Measurements from ENCODE around the gene SLC8B1. TPM values are rescaled to one million over a fixed set of nuclear protein-coding genes. Genes with fewer than 3 reads are reported as not detected.

SLC8B1 gene
- total RNA-seq, 1 experiment from 2014 or later: 13.0 TPM

DNA sequence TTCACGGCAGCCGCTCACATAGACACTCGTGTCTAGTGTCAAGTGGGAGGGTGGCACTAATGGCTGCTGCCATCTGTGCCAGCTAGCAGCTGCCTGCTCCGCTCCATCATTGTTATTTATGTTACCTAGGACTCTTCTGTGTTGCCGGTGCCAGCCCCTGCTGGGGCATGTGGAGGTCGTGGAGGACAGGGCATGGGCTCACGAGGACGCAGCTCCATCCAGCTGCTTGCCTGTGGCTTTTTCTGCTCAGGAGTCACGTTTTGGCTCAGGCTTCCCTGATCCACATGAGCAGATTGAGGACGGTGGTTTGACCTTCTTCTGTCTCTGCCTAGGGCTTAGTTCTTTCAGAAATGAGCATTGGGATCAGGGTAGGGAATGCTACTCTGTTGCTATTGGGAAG is 82.4 kb downstream of the SLC8B1 start:
- H3K36me3 ChIP-seq (ENCODE audit: control insufficient read depth, insufficient read depth, low read length): peaks cover 1% of the 10 kb centered on the region; the same call in 1 of the 2 replicates
- no TSS peak for BruUV-seq (replicated peaks)
- TF ChIP-seq, protein P1, sequence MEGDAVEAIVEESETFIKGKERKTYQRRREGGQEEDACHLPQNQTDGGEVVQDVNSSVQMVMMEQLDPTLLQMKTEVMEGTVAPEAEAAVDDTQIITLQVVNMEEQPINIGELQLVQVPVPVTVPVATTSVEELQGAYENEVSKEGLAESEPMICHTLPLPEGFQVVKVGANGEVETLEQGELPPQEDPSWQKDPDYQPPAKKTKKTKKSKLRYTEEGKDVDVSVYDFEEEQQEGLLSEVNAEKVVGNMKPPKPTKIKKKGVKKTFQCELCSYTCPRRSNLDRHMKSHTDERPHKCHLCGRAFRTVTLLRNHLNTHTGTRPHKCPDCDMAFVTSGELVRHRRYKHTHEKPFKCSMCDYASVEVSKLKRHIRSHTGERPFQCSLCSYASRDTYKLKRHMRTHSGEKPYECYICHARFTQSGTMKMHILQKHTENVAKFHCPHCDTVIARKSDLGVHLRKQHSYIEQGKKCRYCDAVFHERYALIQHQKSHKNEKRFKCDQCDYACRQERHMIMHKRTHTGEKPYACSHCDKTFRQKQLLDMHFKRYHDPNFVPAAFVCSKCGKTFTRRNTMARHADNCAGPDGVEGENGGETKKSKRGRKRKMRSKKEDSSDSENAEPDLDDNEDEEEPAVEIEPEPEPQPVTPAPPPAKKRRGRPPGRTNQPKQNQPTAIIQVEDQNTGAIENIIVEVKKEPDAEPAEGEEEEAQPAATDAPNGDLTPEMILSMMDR (IDR thresholded peaks at IDR 0.05; ENCODE audit: insufficient read depth in 1 of 2, low read depth in 1 of 2, low read length in 1 of 2, severe bottlenecking in 1 of 2, unreplicated experiment in 1 of 2): no peak
- H3K4me1 ChIP-seq: peaks cover 11% of the 10 kb centered on the region
- H3K36me3 Mint-ChIP-seq (ENCODE audit: insufficient read depth, unreplicated experiment): peaks cover 17% of the 10 kb centered on the region
- POLR2A ChIA-PET: no interaction called here
- peaks cover 14% of the 10 kb centered on the region for H3K4me1 Mint-ChIP-seq (ENCODE audit: low read depth, unreplicated experiment)
- CTCF ChIA-PET: no interaction called here
- no peak overlapping the region for H3K4me3 ChIP-seq (ENCODE audit: low read depth, low read length)
- H3K27me3 Mint-ChIP-seq (ENCODE audit: insufficient read depth, unreplicated experiment): no peaks in the 10 kb centered on the region
- H3K9me3 Mint-ChIP-seq (ENCODE audit: unreplicated experiment): no peaks in the 10 kb centered on the region
- no peaks in the 10 kb centered on the region for H3K27me3 ChIP-seq (replicated peaks; ENCODE audit: control insufficient read depth, insufficient read depth, low read length)
- intact Hi-C loops (cut with micrococcal nuclease; ENCODE audit: unreplicated experiment): no loop called here
- no peaks in the 10 kb centered on the region for H3K9me3 ChIP-seq
- no peak overlapping the region for H3K4me3 Mint-ChIP-seq (ENCODE audit: unreplicated experiment)
- H3K27ac Mint-ChIP-seq (ENCODE audit: unreplicated experiment): no peak overlapping the region
- DNase-seq: no peak

DNA sequence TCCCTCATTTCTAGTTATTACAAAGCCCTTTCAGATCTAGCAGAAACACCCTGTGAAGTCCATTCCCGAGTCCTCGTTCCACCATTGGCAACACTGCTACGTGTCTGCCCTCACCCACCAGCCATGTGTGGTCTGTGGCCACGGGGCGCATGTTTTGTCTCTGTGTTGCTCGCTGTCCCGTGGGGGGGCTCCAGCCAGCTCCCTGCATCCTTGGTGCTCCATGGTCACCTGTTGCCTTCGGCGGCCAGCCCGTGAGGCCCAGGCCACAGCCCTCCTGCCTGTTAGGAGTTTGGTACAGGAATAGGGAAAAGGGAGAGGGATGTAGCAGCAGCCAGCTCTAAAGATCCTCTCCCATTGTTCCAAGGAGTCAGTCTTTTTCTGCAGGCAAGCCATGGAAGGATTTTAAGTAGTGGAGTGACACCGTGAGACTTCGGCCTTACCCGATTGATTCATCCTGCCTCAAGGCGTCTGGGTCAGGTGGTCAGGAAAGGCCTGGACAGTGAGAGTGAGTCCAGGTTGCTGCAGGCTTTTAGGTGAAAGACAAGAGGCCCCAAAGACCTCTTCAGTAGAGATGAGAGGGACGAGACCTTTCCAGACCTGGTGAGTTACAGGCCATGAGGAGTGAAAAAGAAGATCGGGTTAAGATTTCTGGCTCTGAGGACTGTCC is 83.4 kb downstream of the SLC8B1 start:
- H3K36me3 Mint-ChIP-seq (ENCODE audit: insufficient read depth, unreplicated experiment): peaks cover 22% of the 10 kb centered on the region
- no peak for DNase-seq
- CTCF ChIA-PET: no interaction called here
- Histone ChIP-seq H3K9me3 (no peaks in the 10 kb centered on the region), H3K4me3 (ENCODE audit: low read depth, low read length) (no peak overlapping the region), H3K27me3 (replicated peaks; ENCODE audit: control insufficient read depth, insufficient read depth, low read length) (no peaks in the 10 kb centered on the region), H3K4me1 (peaks cover 20% of the 10 kb centered on the region), H3K36me3 (ENCODE audit: control insufficient read depth, insufficient read depth, low read length) (peaks cover 3% of the 10 kb centered on the region)
- TF ChIP-seq, protein P1 (IDR thresholded peaks at IDR 0.05; ENCODE audit: insufficient read depth in 1 of 2, low read depth in 1 of 2, low read length in 1 of 2, severe bottlenecking in 1 of 2, unreplicated experiment in 1 of 2): no peak
- intact Hi-C loops (cut with micrococcal nuclease; ENCODE audit: unreplicated experiment): no loop called here
- peaks cover 23% of the 10 kb centered on the region for H3K4me1 Mint-ChIP-seq (ENCODE audit: low read depth, unreplicated experiment)
- H3K27ac Mint-ChIP-seq (ENCODE audit: unreplicated experiment): no peak overlapping the region
- H3K4me3 Mint-ChIP-seq (ENCODE audit: unreplicated experiment): no peak overlapping the region
- BruUV-seq (replicated peaks): no TSS peak
- POLR2A ChIA-PET: no interaction called here
- no peaks in the 10 kb centered on the region for H3K27me3 Mint-ChIP-seq (ENCODE audit: insufficient read depth, unreplicated experiment)
- H3K9me3 Mint-ChIP-seq (ENCODE audit: unreplicated experiment): no peaks in the 10 kb centered on the region

DNA sequence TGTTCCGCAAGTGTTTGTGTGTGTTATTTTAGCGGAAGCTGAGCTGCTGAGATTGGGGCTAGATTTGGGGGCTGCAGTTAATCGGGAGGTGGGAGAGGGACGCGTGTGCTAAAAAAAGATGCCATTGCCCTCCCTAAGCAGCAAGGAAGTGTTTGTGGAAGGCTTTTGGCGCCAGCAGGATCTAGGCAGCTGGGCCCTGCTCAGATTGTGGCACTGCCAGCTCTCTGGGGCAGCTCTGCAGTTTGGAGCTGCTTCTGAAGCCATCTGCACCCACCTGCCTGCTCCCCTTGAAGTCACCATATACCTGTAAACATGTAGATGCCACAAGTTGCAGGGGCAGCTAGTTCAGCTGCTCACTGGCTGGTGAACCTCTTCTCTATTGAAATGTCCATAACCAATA is 84.9 kb downstream of the SLC8B1 start:
- H3K4me3 ChIP-seq (ENCODE audit: low read depth, low read length): no peak overlapping the region
- POLR2A ChIA-PET: no interaction called here
- H3K4me3 Mint-ChIP-seq (ENCODE audit: unreplicated experiment): no peak overlapping the region
- H3K27ac Mint-ChIP-seq (ENCODE audit: unreplicated experiment): no peak overlapping the region
- H3K4me1 Mint-ChIP-seq (ENCODE audit: low read depth, unreplicated experiment): peaks cover 35% of the 10 kb centered on the region
- H3K4me1 ChIP-seq: peaks cover 27% of the 10 kb centered on the region
- no peaks in the 10 kb centered on the region for H3K27me3 ChIP-seq (replicated peaks; ENCODE audit: control insufficient read depth, insufficient read depth, low read length)
- no peak for DNase-seq
- H3K36me3 Mint-ChIP-seq (ENCODE audit: insufficient read depth, unreplicated experiment): peaks cover 35% of the 10 kb centered on the region
- intact Hi-C loops (cut with micrococcal nuclease; ENCODE audit: unreplicated experiment): no loop called here
- no peaks in the 10 kb centered on the region for H3K27me3 Mint-ChIP-seq (ENCODE audit: insufficient read depth, unreplicated experiment)
- no peaks in the 10 kb centered on the region for H3K9me3 Mint-ChIP-seq (ENCODE audit: unreplicated experiment)
- H3K36me3 ChIP-seq (ENCODE audit: control insufficient read depth, insufficient read depth, low read length): peaks cover 3% of the 10 kb centered on the region
- no TSS peak for BruUV-seq (replicated peaks)
- CTCF ChIA-PET: no interaction called here
- no peaks in the 10 kb centered on the region for H3K9me3 ChIP-seq
- TF ChIP-seq, protein P1 (IDR thresholded peaks at IDR 0.05; ENCODE audit: insufficient read depth in 1 of 2, low read depth in 1 of 2, low read length in 1 of 2, severe bottlenecking in 1 of 2, unreplicated experiment in 1 of 2): no peak
